ENCODE results near the gene MINK1. TPM values are rescaled to one million over a fixed set of nuclear protein-coding genes. Genes with fewer than 3 reads are reported as not detected.

The MINK1 gene
- total RNA-seq, 1 experiment from 2014 or later = 160 TPM

DNA sequence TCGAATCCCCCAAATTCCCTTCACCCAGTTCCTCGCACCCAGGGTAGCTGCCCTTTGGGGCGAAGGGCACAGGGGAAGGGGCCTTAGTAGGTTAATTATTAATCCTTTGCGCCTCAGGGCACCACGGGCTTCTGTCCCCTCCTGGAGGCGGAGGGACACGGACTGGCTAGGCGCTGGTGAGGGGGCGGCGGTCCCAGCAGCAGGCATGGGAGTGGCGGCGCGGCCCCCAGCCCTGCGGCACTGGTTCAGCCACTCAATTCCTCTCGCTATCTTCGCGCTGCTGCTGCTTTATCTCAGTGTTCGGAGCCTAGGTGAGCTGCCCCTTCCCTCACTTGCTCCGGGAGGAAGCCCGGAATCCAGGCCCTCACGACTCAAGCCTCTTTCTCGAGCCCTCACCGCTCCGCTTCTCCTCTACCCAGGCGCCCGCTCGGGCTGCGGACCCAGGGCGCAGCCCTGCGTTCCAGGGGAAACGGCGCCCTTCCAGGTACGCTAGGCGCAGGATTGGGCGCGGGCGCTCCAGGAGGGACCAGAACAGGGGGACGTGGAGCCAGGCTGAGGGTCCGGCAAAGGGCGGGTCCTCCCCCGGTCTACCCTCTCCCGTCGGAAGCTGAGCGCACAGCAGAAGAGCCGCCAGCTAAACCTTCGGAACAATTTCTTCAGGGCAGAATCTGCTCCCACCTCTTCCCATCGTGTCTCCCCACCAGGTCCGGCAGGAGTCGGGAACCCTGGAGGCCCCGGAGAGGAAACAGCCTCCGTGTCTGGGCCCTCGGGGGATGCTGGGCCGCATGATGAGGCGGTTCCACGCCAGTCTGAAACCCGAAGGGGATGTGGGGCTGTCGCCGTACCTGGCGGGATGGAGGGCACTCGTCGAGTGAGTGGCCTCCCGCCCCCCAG, 44.1 kb upstream of the MINK1 start, which contains the start of gene GLTPD2:
Gene GLTPD2, plus strand, starts transcription at position 158 of the 894 bp plus-strand sequence. Its CDS starts 48 bp downstream, at position 206.
- Histone ChIP-seq H3K4me3 (peak within 1 kb of the TSS; percentile 84), H3K4me1 (replicated peaks; ENCODE audit: insufficient read depth) (peaks cover 20% of the 10 kb centered on the region), H4K20me1 (ENCODE audit: insufficient read depth) (no peaks in the 10 kb centered on the region), H3K4me2 (peak within 1 kb of the TSS; percentile 94), H3F3A (ENCODE audit: insufficient read depth, low read depth) (peaks cover 24% of the 10 kb centered on the region), H3K36me3 (ENCODE audit: low read depth) (no peaks in the 10 kb centered on the region), H3K9me3 (ENCODE audit: insufficient read depth, low read depth) (no peaks in the 10 kb centered on the region), H2AFZ (peak within 1 kb of the TSS; percentile 96), H3K27ac (peak within 1 kb of the TSS; percentile 69), H3K79me2 (ENCODE audit: low read depth) (peaks cover 15% of the 10 kb centered on the region; the same call in 1 of the 2 replicates), H3K9me2 (ENCODE audit: insufficient read depth) (no peaks in the 10 kb centered on the region), H3K27me3 (ENCODE audit: insufficient read depth, low read depth) (no peaks in the 10 kb centered on the region)
- ChIA-PET POLR2A (ENCODE audit: unreplicated experiment) (no interaction called here), CTCF (interaction anchor here (0.5 to 2.2 kb wide), 6 partner anchors 18 to 586 kb away, joined by 3 to 18 read pairs (median 6); partner anchors contain the start of genes ARRB2, MED11 and PLD2)
- BruUV-seq (replicated peaks) = TSS peak; percentile 56
- peak in 1 of 2 experiments; percentile 27 for DNase-seq
- TF ChIP-seq, protein P1, sequence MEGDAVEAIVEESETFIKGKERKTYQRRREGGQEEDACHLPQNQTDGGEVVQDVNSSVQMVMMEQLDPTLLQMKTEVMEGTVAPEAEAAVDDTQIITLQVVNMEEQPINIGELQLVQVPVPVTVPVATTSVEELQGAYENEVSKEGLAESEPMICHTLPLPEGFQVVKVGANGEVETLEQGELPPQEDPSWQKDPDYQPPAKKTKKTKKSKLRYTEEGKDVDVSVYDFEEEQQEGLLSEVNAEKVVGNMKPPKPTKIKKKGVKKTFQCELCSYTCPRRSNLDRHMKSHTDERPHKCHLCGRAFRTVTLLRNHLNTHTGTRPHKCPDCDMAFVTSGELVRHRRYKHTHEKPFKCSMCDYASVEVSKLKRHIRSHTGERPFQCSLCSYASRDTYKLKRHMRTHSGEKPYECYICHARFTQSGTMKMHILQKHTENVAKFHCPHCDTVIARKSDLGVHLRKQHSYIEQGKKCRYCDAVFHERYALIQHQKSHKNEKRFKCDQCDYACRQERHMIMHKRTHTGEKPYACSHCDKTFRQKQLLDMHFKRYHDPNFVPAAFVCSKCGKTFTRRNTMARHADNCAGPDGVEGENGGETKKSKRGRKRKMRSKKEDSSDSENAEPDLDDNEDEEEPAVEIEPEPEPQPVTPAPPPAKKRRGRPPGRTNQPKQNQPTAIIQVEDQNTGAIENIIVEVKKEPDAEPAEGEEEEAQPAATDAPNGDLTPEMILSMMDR (conservative IDR thresholded peaks at IDR 0.05) = no peak; the same call in 1 of the 2 replicates
- no peak for TF ChIP-seq EZH2 (IDR thresholded peaks at IDR 0.05; ENCODE audit: low read depth)
- intact Hi-C loops (cut with micrococcal nuclease; ENCODE audit: unreplicated experiment) = no loop called here

DNA sequence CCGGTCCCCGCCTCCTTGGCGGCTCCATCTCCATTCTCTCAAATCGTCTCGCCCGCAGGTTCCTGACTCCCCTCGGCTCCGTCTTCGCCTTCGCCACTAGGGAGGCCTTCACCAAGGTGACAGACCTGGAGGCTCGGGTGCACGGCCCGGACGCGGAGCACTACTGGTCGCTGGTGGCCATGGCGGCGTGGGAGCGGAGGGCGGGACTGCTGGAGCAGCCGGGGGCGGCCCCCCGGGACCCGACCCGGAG, 43.5 kb upstream of the MINK1 start:
- Histone ChIP-seq H3K4me3 (peak overlapping the region; percentile 84), H3F3A (ENCODE audit: insufficient read depth, low read depth) (peaks cover 24% of the 10 kb centered on the region), H3K27me3 (ENCODE audit: insufficient read depth, low read depth) (no peaks in the 10 kb centered on the region), H3K27ac (peak overlapping the region; percentile 69), H2AFZ (peak overlapping the region; percentile 96), H3K4me1 (replicated peaks; ENCODE audit: insufficient read depth) (peaks cover 20% of the 10 kb centered on the region), H3K9me3 (ENCODE audit: insufficient read depth, low read depth) (no peaks in the 10 kb centered on the region), H3K9me2 (ENCODE audit: insufficient read depth) (no peaks in the 10 kb centered on the region), H3K36me3 (ENCODE audit: low read depth) (no peaks in the 10 kb centered on the region), H3K79me2 (ENCODE audit: low read depth) (peaks cover 15% of the 10 kb centered on the region; the same call in 1 of the 2 replicates), H4K20me1 (ENCODE audit: insufficient read depth) (no peaks in the 10 kb centered on the region), H3K4me2 (peak overlapping the region; percentile 94)
- DNase-seq = no peak
- CTCF ChIA-PET = interaction anchor here (0.5 to 2.2 kb wide), 7 partner anchors 17 to 587 kb away, joined by 3 to 18 read pairs (median 3); partner anchors contain the start of genes ARRB2, MED11 and PLD2
- POLR2A ChIA-PET (ENCODE audit: unreplicated experiment) = interaction anchor here (1.6 kb wide), 1 partner anchor 79 kb away, joined by 10 read pairs; the partner anchor contains the start of gene ARRB2
- intact Hi-C loops (cut with micrococcal nuclease; ENCODE audit: unreplicated experiment) = no loop called here
- no TSS peak for BruUV-seq (replicated peaks)
- TF ChIP-seq, protein P1 (conservative IDR thresholded peaks at IDR 0.05) = no peak
- TF ChIP-seq EZH2 (IDR thresholded peaks at IDR 0.05; ENCODE audit: low read depth) = no peak

DNA sequence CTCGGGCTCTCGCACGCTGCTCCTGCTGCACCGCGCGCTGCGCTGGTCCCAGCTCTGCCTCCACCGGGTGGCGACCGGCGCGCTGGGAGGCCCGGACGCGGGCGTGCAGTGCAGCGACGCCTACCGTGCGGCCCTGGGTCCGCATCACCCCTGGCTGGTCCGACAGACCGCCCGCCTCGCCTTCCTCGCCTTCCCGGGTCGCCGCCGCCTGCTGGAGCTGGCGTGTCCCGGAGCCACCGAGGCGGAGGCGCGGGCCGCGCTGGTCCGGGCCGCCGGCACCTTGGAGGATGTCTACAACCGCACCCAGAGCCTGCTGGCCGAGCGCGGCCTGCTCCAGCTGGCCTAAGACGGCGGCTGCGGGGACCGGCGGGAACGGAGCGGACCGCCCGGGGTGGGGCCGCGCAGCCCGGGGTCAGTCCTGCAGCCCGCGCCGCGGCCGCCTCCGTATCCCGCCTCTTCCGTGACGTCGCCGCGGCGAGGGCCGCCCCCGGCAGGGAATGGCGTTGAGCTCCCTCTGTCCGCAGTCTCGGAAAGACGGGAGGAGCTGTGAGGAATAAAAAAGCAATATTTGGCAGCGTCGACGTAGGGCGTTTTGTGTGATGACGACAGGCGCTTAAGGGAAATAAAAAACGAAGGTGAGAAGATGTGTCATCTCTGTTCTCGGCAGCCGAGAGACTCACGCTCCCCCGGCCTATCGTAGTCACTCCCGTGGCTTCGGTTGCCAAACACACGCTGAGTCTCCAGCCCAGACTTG, 43.0 kb upstream of the MINK1 start:
- Histone ChIP-seq H3K9me3 (ENCODE audit: insufficient read depth, low read depth) (no peaks in the 10 kb centered on the region), H3F3A (ENCODE audit: insufficient read depth, low read depth) (peaks cover 24% of the 10 kb centered on the region), H3K4me2 (peak overlapping the region; percentile 94), H4K20me1 (ENCODE audit: insufficient read depth) (no peaks in the 10 kb centered on the region), H2AFZ (peak overlapping the region; percentile 96), H3K27ac (peak overlapping the region; percentile 69), H3K27me3 (ENCODE audit: insufficient read depth, low read depth) (no peaks in the 10 kb centered on the region), H3K4me3 (peak overlapping the region; percentile 84), H3K9me2 (ENCODE audit: insufficient read depth) (no peaks in the 10 kb centered on the region), H3K4me1 (replicated peaks; ENCODE audit: insufficient read depth) (peaks cover 20% of the 10 kb centered on the region), H3K79me2 (ENCODE audit: low read depth) (peaks cover 15% of the 10 kb centered on the region; the same call in 1 of the 2 replicates), H3K36me3 (ENCODE audit: low read depth) (no peaks in the 10 kb centered on the region)
- DNase-seq = peak; percentile 84 to 92
- POLR2A ChIA-PET (ENCODE audit: unreplicated experiment) = interaction anchor here (0.6 to 1.6 kb wide), 17 partner anchors 16 to 1682 kb away, joined by 3 to 18 read pairs (median 6); partner anchors contain the start of genes ARRB2, RNF167 and SLC25A11
- no peak for TF ChIP-seq EZH2 (IDR thresholded peaks at IDR 0.05; ENCODE audit: low read depth)
- TF ChIP-seq, protein P1 (conservative IDR thresholded peaks at IDR 0.05) = peak; percentile 70
- intact Hi-C loops (cut with micrococcal nuclease; ENCODE audit: unreplicated experiment) = loop anchor here (1.0 to 10.0 kb wide), 4 partner anchors 59 to 225 kb away; partner anchors contain the start of genes ARRB2, GGT6 and MED11
- no TSS peak for BruUV-seq (replicated peaks)
- CTCF ChIA-PET = interaction anchor here (0.5 to 2.2 kb wide), 15 partner anchors 17 to 587 kb away, joined by 3 to 18 read pairs (median 6); partner anchors contain the start of genes ARRB2, MED11, PLD2 and RNF167

Data from PC-9 (cell line).